ENCODE results near the gene LPAR5.

DNA sequence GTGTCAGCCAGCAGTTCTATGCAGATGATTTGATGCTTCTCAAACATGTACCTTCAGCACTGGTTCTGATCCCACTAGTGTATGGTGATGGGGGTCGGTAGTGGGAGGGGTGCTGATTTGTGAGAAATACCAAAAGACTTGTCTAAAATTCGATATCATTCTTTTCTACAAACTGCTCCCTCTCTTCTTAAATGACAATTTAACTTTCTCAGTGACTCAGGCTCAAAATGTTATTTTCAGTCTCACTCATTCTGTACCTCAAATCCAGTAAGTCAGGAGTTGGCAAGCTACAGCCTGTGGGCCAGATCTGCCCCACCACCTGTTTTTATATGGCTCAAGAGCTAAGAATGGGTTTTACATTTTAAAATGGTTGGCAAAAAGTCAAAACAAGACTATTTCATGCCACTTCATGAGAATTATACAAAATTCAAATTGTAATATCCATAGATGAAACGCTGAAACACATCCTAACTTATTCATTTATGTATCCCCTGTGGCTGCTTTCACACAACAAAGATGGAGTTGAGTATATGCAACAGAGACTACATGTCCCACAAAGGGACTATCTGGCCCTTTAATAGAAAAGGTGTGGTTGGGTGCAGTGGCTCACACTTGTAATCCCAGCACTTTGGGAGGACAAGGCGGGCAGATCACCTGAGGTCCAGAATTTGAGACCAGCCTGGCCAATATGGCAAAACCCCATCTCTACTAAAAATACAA lies 61.0 kb downstream of the LPAR5 start:
- no peak for TF ChIP-seq NR1H2 (CRISPR knock-in tag; IDR thresholded peaks at IDR 0.05)
- TF ChIP-seq, protein P1, sequence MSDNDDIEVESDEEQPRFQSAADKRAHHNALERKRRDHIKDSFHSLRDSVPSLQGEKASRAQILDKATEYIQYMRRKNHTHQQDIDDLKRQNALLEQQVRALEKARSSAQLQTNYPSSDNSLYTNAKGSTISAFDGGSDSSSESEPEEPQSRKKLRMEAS (CRISPR knock-in tag; IDR thresholded peaks at IDR 0.05): no peak
- TF ChIP-seq, protein P2, sequence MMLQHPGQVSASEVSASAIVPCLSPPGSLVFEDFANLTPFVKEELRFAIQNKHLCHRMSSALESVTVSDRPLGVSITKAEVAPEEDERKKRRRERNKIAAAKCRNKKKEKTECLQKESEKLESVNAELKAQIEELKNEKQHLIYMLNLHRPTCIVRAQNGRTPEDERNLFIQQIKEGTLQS (CRISPR knock-in tag; conservative IDR thresholded peaks at IDR 0.05): no peak
- TF ChIP-seq, protein P3, sequence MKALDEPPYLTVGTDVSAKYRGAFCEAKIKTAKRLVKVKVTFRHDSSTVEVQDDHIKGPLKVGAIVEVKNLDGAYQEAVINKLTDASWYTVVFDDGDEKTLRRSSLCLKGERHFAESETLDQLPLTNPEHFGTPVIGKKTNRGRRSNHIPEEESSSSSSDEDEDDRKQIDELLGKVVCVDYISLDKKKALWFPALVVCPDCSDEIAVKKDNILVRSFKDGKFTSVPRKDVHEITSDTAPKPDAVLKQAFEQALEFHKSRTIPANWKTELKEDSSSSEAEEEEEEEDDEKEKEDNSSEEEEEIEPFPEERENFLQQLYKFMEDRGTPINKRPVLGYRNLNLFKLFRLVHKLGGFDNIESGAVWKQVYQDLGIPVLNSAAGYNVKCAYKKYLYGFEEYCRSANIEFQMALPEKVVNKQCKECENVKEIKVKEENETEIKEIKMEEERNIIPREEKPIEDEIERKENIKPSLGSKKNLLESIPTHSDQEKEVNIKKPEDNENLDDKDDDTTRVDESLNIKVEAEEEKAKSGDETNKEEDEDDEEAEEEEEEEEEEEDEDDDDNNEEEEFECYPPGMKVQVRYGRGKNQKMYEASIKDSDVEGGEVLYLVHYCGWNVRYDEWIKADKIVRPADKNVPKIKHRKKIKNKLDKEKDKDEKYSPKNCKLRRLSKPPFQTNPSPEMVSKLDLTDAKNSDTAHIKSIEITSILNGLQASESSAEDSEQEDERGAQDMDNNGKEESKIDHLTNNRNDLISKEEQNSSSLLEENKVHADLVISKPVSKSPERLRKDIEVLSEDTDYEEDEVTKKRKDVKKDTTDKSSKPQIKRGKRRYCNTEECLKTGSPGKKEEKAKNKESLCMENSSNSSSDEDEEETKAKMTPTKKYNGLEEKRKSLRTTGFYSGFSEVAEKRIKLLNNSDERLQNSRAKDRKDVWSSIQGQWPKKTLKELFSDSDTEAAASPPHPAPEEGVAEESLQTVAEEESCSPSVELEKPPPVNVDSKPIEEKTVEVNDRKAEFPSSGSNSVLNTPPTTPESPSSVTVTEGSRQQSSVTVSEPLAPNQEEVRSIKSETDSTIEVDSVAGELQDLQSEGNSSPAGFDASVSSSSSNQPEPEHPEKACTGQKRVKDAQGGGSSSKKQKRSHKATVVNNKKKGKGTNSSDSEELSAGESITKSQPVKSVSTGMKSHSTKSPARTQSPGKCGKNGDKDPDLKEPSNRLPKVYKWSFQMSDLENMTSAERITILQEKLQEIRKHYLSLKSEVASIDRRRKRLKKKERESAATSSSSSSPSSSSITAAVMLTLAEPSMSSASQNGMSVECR (CRISPR knock-in tag; IDR thresholded peaks at IDR 0.05; ENCODE audit: borderline replicate concordance): no peak
- TF ChIP-seq ZNF263 (CRISPR knock-in tag; IDR thresholded peaks at IDR 0.05; ENCODE audit: low read depth): no peak
- TF ChIP-seq, protein P4, sequence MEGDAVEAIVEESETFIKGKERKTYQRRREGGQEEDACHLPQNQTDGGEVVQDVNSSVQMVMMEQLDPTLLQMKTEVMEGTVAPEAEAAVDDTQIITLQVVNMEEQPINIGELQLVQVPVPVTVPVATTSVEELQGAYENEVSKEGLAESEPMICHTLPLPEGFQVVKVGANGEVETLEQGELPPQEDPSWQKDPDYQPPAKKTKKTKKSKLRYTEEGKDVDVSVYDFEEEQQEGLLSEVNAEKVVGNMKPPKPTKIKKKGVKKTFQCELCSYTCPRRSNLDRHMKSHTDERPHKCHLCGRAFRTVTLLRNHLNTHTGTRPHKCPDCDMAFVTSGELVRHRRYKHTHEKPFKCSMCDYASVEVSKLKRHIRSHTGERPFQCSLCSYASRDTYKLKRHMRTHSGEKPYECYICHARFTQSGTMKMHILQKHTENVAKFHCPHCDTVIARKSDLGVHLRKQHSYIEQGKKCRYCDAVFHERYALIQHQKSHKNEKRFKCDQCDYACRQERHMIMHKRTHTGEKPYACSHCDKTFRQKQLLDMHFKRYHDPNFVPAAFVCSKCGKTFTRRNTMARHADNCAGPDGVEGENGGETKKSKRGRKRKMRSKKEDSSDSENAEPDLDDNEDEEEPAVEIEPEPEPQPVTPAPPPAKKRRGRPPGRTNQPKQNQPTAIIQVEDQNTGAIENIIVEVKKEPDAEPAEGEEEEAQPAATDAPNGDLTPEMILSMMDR (IDR thresholded peaks at IDR 0.05): no peak
- no peak for TF ChIP-seq EMX1 (CRISPR knock-in tag; IDR thresholded peaks at IDR 0.05)
- TF ChIP-seq, protein P5, sequence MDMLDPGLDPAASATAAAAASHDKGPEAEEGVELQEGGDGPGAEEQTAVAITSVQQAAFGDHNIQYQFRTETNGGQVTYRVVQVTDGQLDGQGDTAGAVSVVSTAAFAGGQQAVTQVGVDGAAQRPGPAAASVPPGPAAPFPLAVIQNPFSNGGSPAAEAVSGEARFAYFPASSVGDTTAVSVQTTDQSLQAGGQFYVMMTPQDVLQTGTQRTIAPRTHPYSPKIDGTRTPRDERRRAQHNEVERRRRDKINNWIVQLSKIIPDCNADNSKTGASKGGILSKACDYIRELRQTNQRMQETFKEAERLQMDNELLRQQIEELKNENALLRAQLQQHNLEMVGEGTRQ (CRISPR knock-in tag; IDR thresholded peaks at IDR 0.05): no peak
- no peak for TF ChIP-seq SP1 (CRISPR knock-in tag; conservative IDR thresholded peaks at IDR 0.05)
- no peak for TF ChIP-seq CREB1 (CRISPR knock-in tag; IDR thresholded peaks at IDR 0.05)
- TF ChIP-seq MYBL2 (CRISPR knock-in tag; IDR thresholded peaks at IDR 0.05): no peak
- TF ChIP-seq CBFB (CRISPR knock-in tag; IDR thresholded peaks at IDR 0.05; ENCODE audit: low read depth): no peak
- no peak for TF ChIP-seq GABPB1 (CRISPR knock-in tag; IDR thresholded peaks at IDR 0.05)

Data from WTC11 (cell line).